ENCODE data around the gene PIGA.
A peak's percentile ranks its signal among the peaks of the same experiment; 100 is the strongest.
"Not testable (repeated sequence)": the region's sequence is repeated elsewhere in the genome, so short reads cannot be mapped to it uniquely, and the experiment has no call there.

Gene PIGA

GRCh38 chrX:15319075-15319474, 16.2 kb downstream of the PIGA start:
- no peak for DNase-seq (ENCODE audit: low spot score)

GRCh38 chrX:15315509-15315908, 19.8 kb downstream of the PIGA start, which contains the start of gene ASB11:
Gene ASB11 (minus strand): TSS chrX:15315640. CDS start chrX:15315605, 35 bp downstream.
- no peak for DNase-seq (ENCODE audit: low spot score)

GRCh38 chrX:15314472-15314871, 20.9 kb downstream of the PIGA start:
- no peak for DNase-seq (ENCODE audit: low spot score)

GRCh38 chrX:15311119-15311518, 24.2 kb downstream of the PIGA start:
- DNase-seq (ENCODE audit: low spot score) = no peak

- DNase-seq (ENCODE audit: low spot score) = no peak
Measured at GRCh38 chrX:15310117-15310516, 25.2 kb downstream of the PIGA start.

- DNase-seq (ENCODE audit: low spot score) = not testable (repeated sequence)
Measured at GRCh38 chrX:15305899-15306298, 29.4 kb downstream of the PIGA start.

GRCh38 chrX:15301924-15302323, 33.4 kb downstream of the PIGA start:
- DNase-seq (ENCODE audit: low spot score) = no peak

- peak; percentile 10 for DNase-seq (ENCODE audit: low spot score)
Measured at GRCh38 chrX:15299941-15300851, 35.1 kb downstream of the PIGA start.

- no peak for DNase-seq (ENCODE audit: low spot score)
Measured at GRCh38 chrX:15298780-15299179, 36.5 kb downstream of the PIGA start.

- DNase-seq (ENCODE audit: low spot score) = no peak
Measured at GRCh38 chrX:15298201-15298600, 37.1 kb downstream of the PIGA start.

GRCh38 chrX:15293451-15293850, 41.9 kb downstream of the PIGA start:
- no peak for DNase-seq (ENCODE audit: low spot score)

- DNase-seq (ENCODE audit: low spot score) = no peak
Measured at GRCh38 chrX:15292861-15293260, 42.5 kb downstream of the PIGA start.

GRCh38 chrX:15277604-15278003, 57.7 kb downstream of the PIGA start:
- DNase-seq (ENCODE audit: low spot score) = no peak

GRCh38 chrX:15274946-15275345, 60.4 kb downstream of the PIGA start:
- DNase-seq (ENCODE audit: low spot score) = no peak

GRCh38 chrX:15273275-15273674, 62.0 kb downstream of the PIGA start:
- not testable (repeated sequence) for DNase-seq (ENCODE audit: low spot score)

- DNase-seq (ENCODE audit: low spot score) = no peak
Measured at GRCh38 chrX:15271757-15272156, 63.6 kb downstream of the PIGA start.

- peak; percentile 23 for DNase-seq (ENCODE audit: low spot score)
Measured at GRCh38 chrX:15269618-15270521, 65.5 kb downstream of the PIGA start, which contains the start of gene ASB9. Gene ASB9 (minus strand): TSS chrX:15270083. CDS start chrX:15269874, 209 bp downstream.

Data from HuH-7 (cell line).